ENCODE data around the gene NRP2.

The NRP2 gene

DNA sequence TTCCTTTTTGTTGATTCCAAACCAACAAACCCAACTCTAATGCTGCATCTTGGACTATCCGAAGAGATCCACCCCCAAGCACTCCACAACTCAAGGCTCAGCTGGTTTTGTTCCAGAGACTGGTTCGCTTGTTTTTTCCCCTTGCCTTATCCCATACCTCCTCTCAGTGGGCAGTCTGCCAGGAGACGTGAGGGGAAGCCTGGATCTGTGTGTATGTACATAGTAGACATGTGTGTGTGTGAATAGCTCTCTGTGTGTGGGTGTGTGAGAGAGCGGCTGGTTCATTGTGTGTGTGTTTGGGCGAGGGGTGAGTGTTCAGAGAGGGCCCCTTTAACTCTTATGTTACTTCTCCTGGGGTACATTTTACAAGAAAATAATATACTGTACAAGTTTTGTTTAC is 94.4 kb downstream of the NRP2 start:
- no peak for DNase-seq (ENCODE audit: low spot score)

DNA sequence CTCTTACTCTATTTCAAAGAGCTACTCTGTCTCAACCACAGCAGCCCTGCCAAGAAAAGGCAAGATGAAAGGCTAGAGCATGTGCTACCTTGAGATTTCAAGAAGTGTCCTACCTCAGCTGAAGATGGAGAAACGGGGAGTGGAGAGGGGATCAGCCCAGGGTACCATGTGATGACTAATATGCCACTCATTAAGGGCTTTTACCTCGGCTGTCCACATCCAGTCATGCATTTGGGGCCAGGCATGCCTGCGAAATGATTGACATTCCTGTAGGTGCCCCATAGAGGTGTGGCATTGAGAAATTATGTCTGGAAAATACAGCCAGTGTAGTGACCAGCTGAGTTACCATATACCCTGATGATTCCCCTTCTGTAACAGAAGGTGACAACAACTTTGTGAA is 96.1 kb downstream of the NRP2 start:
- no peak for DNase-seq (ENCODE audit: low spot score)

GRCh38 chr2:205780645-205781044 is 98.3 kb downstream of the NRP2 start:
- DNase-seq (ENCODE audit: low spot score), result no peak

DNA sequence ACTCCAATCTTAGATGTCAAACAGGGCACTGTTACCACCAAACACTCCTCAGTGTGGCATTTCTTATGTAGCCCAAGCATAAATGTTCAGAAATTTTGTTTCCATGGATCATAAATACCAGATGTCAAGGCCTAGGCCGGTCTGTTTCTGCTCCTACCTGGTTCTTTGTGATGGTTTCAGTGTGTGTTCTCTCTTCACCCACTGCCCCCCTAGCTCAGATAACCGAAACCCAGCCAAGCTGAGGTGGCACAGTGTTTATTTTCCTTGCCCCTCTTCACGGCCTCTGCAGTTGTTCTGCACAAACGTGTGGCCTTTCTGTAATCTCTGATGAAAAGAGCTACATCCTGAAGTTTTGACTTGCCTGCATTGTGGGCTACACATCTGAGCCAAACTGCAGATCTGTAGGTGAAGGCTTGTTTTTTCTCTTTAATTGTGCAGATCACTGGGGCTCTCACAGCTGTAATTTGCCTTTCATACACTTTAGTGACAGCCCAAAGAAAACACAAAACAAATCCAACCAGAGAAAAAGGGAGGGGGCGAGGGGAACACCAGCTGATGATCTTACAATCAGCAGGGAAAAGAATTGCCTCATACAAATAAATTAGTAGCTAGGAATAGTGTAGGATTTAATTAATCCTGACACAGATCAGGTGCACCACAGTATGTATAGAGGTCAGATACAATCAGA is 99.1 kb downstream of the NRP2 start:
- no peak for DNase-seq (ENCODE audit: low spot score)

GRCh38 chr2:205782941-205783340 is 100.6 kb downstream of the NRP2 start:
- no peak for DNase-seq (ENCODE audit: low spot score)

DNA sequence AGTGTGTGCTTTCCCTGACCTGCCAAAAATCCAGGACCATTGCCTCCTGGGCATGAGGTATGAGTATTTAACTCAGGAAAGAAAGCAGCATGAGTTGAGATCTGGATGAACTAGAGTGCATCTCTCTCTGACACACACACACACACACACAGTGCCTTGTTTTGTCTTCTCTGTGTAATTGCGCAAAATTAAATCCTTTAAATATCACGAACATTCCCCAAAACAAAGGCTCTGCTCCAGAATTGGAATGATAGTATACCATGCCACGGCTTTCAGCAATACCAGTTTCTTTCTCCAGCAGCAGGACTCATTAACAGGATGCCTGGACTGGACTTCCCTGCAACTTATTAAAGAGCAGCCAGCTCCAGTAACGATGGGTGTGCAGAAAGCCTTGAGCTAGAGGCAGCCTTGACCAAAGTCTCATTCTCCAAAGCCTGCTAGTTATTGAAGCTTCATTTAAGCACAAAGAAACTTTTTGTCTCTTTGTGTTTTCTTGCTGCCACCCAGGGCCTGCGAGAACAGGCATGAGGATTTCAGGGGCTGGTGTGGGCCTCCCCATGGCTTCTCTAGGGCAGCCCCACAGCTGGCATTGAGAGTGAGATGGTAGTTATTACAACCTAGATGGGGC is 101.7 kb downstream of the NRP2 start:
- no peak for DNase-seq (ENCODE audit: low spot score)

DNA sequence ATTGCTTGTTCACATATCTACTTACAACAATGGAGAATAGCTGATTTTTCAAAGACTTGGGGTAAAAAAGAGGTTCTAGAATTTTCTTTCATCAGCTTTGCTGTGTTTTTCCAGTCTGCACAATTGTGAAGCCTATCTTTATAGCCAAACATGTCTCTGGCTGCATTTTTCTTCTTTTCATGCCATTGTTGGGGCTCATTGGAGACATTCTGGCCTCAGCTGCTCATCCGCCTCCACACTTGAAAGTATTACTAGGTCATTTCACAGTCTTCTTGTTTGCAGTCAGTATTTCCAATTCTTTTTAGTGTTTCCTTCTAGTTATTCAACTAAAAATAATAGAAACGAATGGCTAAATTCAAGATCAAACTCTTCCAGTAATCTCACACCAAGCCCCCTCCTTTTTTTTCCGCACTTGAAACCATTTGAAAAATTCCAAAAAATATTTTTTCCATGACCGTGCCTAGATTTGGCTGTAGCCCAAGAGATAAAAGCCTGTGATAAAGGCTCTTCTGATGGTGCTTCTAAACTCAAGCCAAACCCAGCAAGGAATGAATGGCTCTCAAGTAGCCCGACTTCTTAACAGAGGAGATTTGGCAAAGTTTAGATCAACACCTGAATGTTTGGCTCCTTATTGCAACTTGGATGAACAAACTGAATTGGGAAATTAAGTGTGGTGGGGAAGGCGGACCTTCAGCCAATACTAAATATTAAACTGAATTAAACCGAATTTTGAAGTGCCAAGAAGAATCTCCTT is 103.4 kb downstream of the NRP2 start:
- DNase-seq (ENCODE audit: low spot score), result no peak

GRCh38 chr2:205786976-205787375 is 104.7 kb downstream of the NRP2 start:
- no peak for DNase-seq (ENCODE audit: low spot score)

DNA sequence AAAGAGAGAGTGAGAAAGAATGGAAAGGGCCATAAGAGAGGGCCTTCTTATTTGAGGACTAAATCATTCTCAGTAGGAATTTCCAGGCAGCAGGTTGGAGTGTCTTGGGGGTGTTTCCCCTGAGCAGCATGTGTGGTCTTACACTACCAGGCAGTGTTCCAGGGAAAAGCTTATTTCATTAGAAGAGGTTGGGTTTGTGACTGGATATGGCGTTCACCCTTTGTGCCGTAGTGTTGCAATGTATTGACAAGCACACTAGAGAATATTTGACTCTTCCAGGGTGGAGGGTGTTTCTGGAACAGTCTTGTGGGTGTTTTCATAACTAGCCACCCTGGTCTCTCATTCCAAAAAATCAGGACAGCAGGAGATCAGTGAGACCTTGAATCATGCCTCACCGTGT is 105.5 kb downstream of the NRP2 start:
- DNase-seq (ENCODE audit: low spot score), result no peak

- no peak for DNase-seq (ENCODE audit: low spot score)
Measured at GRCh38 chr2:205789906-205790305, 107.6 kb downstream of the NRP2 start.

DNA sequence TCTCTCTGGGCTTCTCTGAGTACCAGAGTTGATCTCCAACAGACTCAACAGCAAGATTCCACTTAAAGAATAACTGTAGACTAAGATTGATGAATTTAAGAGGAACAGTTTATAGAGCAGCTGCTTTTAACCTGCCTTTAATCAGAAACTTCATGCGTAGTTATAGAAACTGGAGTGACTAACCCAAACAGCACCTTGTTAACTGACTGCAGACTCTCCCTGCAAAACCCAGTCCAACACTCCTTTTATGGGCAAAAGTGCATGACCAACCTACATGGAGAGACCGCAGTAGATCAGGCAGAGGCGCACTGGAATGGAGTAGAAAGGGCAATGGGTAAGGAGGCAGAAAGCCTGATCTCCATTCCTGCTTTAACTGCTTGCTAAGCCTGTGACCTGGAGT is 110.6 kb downstream of the NRP2 start:
- no peak for DNase-seq (ENCODE audit: low spot score)

DNA sequence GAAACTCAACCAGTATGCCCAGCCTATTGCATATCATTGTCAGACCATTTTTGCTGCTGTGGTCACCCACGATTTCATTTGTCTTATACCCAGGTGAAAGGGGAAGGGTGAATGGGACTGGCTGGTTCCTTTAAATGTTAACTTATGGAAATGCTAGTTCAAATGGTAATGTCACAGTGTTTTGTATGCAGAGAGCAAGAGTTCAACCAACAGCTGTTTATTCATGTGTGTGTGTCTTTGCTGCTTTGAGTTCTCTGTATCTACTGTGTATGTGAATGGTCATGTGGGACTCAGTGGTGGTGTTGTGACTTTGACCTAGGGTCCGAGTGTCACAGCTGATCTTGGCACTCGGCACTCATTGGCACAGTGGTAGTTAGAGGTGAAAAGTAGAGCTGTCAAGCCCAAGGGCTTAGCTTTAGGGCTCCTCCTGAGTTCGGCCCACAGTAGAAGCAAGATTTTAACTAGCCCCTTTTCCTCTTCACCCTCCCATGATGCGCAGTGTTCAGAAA is 114.6 kb downstream of the NRP2 start:
- no peak for DNase-seq (ENCODE audit: low spot score)

GRCh38 chr2:205797866-205798265 is 115.6 kb downstream of the NRP2 start:
- no peak for DNase-seq (ENCODE audit: low spot score)

DNA sequence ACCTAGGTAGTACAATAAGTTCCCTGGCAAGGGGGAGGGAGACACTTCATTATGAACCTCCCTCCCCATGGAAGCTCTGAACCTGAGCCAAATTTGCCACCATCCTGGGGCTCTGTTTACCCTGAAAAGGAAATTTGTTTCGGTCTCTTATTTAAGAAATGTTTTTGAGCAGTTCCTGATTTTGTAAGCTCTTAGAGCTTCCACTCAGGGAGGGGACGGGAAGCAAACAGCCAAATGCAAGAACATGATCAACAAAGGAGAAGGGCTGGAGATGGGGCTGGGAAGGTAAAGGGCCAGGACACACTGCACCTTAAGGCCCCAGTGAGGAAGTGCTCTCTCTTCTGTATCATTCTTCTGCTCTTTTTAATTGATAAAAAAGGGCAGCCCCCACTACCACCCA is 117.9 kb downstream of the NRP2 start:
- DNase-seq (ENCODE audit: low spot score), result no peak

DNA sequence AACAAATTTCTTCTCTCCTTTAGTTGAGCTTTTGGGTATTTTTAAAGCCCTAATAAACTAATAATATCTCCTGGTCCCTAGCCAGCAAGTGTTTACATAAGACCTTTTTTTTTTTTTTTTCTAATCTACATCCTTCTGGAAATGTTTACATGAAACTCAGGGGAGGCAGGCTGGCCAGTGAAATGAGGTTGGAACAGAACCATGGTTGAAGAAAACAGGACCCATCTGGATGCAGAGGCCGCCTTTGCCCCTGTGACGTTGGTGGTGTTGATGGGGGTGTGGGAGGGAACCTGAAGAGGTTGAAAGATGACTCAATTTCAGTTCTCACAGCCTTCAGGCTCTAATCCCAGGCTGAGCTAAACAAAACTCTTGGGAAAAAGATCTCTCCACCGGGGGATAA is 118.5 kb downstream of the NRP2 start:
- DNase-seq (ENCODE audit: low spot score), result no peak

DNA sequence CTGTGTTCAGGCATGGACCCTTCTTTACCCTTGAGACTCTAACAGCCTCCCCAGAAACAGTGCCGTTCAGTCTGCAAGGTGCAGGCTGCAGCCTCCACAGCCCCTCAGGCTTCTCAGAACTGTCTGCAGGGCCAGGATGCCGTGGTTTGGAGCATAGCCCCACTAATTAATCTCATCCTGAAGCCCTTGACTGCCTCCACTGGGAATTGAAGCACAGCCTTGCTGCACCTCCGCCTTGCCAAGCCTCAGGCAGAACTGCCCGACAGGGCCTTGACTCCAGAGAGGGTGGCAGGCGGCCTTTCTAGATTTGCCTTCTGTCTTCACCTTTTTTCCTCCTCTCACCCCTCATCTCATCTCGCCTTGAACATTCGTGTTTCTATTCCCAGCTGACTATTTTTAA is 119.8 kb downstream of the NRP2 start:
- no peak for DNase-seq (ENCODE audit: low spot score)

DNA sequence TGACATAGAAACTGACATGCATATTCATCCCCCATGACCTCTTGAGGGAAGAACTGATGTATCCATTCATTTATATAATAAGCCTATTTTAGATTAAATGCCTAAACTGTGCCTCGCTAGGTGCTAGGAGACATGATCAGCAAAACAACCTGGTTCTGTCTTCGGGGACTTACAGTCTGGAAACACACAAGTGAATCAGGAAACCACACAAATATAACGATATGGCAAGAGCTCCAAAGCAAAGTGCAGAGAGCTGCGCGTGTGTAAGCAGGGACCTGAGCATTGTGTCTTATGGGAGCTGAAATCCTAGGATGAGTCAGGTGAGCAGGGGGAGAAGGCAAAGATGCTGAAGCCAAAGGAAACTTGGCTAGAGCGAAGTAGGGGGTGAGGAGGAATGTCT is 120.6 kb downstream of the NRP2 start:
- no peak for DNase-seq (ENCODE audit: low spot score)

DNA sequence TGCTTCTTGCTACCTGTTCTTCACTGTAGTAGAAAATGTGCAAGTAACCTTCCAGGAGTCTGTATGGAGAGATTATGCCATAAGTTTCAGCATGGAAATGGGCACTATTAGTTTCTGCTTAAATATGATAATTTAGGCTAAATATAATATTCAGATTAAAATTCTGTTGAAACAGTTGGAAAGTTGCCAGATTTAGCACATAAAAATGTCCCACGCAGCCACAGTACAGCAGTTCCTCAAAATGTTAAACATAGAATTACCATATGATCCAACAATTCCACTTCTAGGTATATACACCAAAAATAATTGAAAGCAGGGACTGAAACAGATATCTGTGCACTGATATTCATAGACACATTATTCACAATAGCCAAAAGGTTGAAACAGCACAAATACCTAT is 121.2 kb downstream of the NRP2 start:
- no peak for DNase-seq (ENCODE audit: low spot score)

DNA sequence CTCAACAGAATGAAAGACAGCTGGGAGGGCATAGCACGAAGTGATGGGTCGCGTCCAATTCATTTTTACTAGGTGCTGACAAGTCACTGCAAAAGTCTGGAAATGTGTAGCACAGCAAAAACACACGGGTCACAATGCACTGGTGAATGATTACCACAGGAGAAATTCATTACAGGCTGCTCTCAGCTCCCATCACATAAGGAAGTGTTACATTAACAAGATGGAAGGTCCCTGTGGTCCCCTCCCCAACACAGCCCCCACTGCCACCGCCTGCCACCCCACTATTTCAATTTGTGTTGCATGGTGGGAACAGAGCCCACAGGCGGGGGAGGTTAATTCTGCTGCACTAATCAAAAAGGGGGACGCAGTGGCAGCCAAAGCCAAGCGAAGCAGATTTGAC is 122.8 kb downstream of the NRP2 start:
- DNase-seq (ENCODE audit: low spot score), result no peak

DNA sequence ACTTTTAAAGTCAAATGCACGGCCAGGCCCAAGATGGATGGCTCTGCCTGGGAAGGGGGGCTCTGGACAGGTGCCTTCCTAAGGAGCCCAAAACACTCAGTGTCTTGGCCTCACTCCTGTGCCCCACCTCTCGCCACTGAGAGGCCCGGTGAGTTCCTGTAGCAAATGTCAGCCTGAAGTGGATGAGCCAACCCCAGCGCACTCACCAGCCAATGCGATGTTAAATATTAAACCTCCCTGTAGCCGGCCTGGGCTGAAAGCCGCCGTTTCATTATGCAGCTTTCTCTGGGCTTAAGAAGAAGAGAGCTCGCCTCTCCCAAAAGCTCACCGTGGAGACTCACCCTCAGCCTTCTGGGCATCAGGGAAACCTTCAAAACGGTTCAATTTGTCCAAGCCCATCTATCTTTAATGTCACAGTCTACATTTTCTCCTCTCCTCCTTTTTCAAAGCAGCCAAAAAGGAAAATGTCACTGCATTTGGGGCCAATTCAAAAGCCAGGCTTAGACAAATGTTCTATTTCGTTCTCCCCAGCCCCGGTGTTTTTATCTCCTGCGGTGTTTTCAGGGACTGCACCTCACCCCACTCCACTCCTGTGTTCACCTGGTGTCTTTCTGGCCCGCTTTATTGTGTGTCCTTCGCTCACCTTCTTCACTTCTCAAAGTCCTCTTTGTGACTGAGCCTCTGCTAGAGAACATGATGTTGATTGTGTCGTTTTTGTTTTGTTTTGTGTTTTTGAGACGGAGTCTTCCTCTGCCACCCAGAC is 124.0 kb downstream of the NRP2 start:
- no peak for DNase-seq (ENCODE audit: low spot score)

- no peak for DNase-seq (ENCODE audit: low spot score)
Measured at GRCh38 chr2:205807229-205807628, 124.9 kb downstream of the NRP2 start.

- DNase-seq (ENCODE audit: low spot score), result no peak
Measured at GRCh38 chr2:205807758-205808157, 125.5 kb downstream of the NRP2 start.

All from AG20443 (cell line).